GM23338 (cell line): ENCODE data around the gene TLDC2. TPM values are rescaled to one million over a fixed set of nuclear protein-coding genes. Genes with fewer than 3 reads are reported as not detected.

Experiments
- EZH2 ChIP-seq: fragments of 200-600 bp; sonication (generic); IDR thresholded peaks from one replicate; pipeline ENCODE4 v1.8.0; 2017; ENCODE audit warnings: antibody characterized with exemption, mild to moderate bottlenecking, low read depth; ENCODE audit not compliant: unreplicated experiment
- EZH2phosphoT487 ChIP-seq: fragments of 200-600 bp; sonication (generic); IDR thresholded peaks from one replicate; pipeline ENCODE4 v1.8.1; 2018; ENCODE audit warnings: antibody characterized with exemption; ENCODE audit not compliant: unreplicated experiment
- polyA plus RNA-seq: library from polyadenylated mRNA; unstranded; fragments of >200 nt; fragmentation: Nextera tagmentation; extraction: Ambion mirVana; gene quantifications from 2 replicates; pipeline ENCODE4 v1.2.1, GENCODE V29; 2016
- total RNA-seq: library from RNA; depleted of rRNA; stranded (reverse); fragments of >200 nt; shearing (Covaris generic); gene quantifications from 2 replicates; pipeline ENCODE4 v1.2.3, GENCODE V29; 2014; rRNA removed
- TF ChIP-seq, protein P1 (sequence below), 2 experiments: fragments of 200-600 bp in 1 of 2; sonication (generic) in 1 of 2; conservative IDR thresholded peaks; 2 replicates each; pipeline versions ENCODE4 v1.5.1 to v1.6.1; 2016 to 2017; ENCODE audit warnings: antibody characterized with exemption in 2 of 2, low read depth in 2 of 2, mild to moderate bottlenecking in 2 of 2, moderate library complexity in 1 of 2

The TLDC2 gene
- total and polyA plus RNA-seq, 2 experiments from 2014 or later = 0.16 to 0.38 TPM

DNA sequence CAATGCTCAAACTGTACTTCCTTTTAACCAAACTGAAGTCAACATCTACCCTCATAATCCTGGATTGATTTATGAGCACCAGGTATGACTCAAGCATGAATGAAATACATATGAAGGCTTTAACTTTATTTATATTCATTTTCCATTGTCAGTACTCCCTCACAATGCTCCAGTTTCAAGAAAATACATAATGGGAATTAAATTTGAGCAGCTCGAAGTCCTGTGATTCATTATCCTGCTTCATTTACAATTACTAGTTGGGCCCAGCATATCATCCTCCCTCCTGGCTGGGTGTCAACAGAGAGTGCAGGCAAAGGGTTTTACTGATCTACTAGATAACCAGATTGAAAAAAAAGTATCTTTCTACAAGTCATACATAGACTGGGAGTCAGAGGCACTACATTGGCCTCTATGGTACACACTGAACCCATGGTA, 65.5 kb downstream of the TLDC2 start (continued):
- TF ChIP-seq, protein P1, sequence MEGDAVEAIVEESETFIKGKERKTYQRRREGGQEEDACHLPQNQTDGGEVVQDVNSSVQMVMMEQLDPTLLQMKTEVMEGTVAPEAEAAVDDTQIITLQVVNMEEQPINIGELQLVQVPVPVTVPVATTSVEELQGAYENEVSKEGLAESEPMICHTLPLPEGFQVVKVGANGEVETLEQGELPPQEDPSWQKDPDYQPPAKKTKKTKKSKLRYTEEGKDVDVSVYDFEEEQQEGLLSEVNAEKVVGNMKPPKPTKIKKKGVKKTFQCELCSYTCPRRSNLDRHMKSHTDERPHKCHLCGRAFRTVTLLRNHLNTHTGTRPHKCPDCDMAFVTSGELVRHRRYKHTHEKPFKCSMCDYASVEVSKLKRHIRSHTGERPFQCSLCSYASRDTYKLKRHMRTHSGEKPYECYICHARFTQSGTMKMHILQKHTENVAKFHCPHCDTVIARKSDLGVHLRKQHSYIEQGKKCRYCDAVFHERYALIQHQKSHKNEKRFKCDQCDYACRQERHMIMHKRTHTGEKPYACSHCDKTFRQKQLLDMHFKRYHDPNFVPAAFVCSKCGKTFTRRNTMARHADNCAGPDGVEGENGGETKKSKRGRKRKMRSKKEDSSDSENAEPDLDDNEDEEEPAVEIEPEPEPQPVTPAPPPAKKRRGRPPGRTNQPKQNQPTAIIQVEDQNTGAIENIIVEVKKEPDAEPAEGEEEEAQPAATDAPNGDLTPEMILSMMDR (conservative IDR thresholded peaks at IDR 0.05; ENCODE audit: low read depth in 2 of 2) = no peak
- TF ChIP-seq EZH2 (no peak), EZH2phosphoT487 (no peak)

Other genes starting within 250 kb of the TLDC2 start
- 0.62 TPM in 1 of 2 replicates, not detected in the other for gene SLA2, start 229.9 kb upstream of the TLDC2 start, total RNA-seq
- gene SLA2, start 229.9 kb upstream of the TLDC2 start, polyA plus RNA-seq = 0.18 TPM in 1 of 2 replicates, not detected in the other
- gene NDRG3, start 130.0 kb upstream of the TLDC2 start, total RNA-seq = 23.9 and 24.0 TPM in 2 replicates
- gene NDRG3, start 130.0 kb upstream of the TLDC2 start, polyA plus RNA-seq = 18.6 and 20.3 TPM in 2 replicates
- 25.0 and 26.4 TPM in 2 replicates for gene DSN1, start 102.4 kb upstream of the TLDC2 start, total RNA-seq
- gene DSN1, start 102.4 kb upstream of the TLDC2 start, polyA plus RNA-seq = 19.4 and 20.4 TPM in 2 replicates
- gene SAMHD1, start 75.6 kb downstream of the TLDC2 start, total RNA-seq = 45.4 and 50.3 TPM in 2 replicates
- gene SAMHD1, start 75.6 kb downstream of the TLDC2 start, polyA plus RNA-seq = 19.5 and 21.9 TPM in 2 replicates
- gene RBL1, start 219.9 kb downstream of the TLDC2 start, total RNA-seq = 8.5 and 12.6 TPM in 2 replicates
- gene RBL1, start 219.9 kb downstream of the TLDC2 start, polyA plus RNA-seq = 4.6 and 6.4 TPM in 2 replicates